DND-41 (cell line): Measurements from ENCODE around the gene TRIM7.

Experiments
- EZH2 ChIP-seq: IDR thresholded peaks from 3 replicates; pipeline ENCODE4 v1.6.1; 2012; ENCODE audit warnings: borderline replicate concordance, low read depth, mild to moderate bottlenecking, moderate library complexity, low read length, inconsistent platforms; ENCODE audit not compliant: severe bottlenecking
- TF ChIP-seq, protein P1 (sequence below): IDR thresholded peaks from 2 replicates; pipeline ENCODE4 v1.5.1; 2012; ENCODE audit warnings: borderline replicate concordance, low read length, moderate library complexity, mild to moderate bottlenecking; ENCODE audit not compliant: poor library complexity, severe bottlenecking; ENCODE audit errors: extremely low read depth

DNA sequence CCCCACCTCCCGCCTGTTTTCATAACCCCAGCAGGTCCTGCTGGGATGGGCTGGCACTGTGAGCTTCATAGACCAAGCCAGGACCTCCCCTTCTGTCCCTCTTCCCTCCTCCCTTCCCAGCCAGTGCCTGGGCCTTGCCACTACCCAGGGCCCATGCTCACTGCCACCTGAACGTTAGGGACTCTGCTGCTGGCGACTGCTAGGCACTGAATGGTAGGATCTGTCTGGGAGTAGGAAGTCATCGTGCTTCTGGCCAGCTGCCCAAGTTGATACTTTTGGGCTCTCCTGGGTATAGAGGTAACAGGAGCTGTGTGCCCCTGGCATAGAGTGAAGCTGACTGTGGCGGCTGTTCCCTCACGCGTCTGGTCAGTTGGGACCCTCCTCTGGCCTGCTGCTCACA, 26.4 kb upstream of the TRIM7 start:
- TF ChIP-seq, protein P1, sequence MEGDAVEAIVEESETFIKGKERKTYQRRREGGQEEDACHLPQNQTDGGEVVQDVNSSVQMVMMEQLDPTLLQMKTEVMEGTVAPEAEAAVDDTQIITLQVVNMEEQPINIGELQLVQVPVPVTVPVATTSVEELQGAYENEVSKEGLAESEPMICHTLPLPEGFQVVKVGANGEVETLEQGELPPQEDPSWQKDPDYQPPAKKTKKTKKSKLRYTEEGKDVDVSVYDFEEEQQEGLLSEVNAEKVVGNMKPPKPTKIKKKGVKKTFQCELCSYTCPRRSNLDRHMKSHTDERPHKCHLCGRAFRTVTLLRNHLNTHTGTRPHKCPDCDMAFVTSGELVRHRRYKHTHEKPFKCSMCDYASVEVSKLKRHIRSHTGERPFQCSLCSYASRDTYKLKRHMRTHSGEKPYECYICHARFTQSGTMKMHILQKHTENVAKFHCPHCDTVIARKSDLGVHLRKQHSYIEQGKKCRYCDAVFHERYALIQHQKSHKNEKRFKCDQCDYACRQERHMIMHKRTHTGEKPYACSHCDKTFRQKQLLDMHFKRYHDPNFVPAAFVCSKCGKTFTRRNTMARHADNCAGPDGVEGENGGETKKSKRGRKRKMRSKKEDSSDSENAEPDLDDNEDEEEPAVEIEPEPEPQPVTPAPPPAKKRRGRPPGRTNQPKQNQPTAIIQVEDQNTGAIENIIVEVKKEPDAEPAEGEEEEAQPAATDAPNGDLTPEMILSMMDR = no peak
- no peak for TF ChIP-seq EZH2
